Measurements from ENCODE around the gene PTH2.

DNA sequence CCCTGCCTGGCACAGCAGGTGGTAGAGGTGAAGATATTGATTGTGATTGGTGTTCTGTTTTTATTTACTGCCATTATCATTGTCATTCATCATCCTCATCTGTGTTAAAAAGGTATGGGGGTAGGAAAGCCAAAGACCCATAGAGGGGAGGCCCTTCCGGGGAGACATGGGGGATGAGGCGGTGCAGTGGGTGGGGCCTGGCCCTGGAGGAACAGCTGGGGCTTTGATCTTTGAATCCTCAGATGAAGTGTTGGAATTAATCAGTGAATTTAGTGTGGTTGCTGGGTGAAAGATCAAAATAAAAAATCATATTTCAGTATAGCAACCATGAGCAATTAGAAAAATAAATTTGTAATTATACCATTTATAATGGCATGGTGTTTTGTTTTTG, 7.4 kb downstream of the PTH2 start:
- TF ChIP-seq RAD21 (IDR thresholded peaks at IDR 0.05 in 1 of 2, conservative IDR thresholded peaks at IDR 0.05 in 1 of 2; ENCODE audit: low read depth in 2 of 2, low read length in 2 of 2) (no peak), CREB1 (IDR thresholded peaks at IDR 0.05) (no peak), POLR2A (IDR thresholded peaks at IDR 0.05; ENCODE audit: control extremely low read depth in 1 of 2, low read depth in 2 of 2, low read length in 2 of 2) (no peak)
- TF ChIP-seq, protein P1, sequence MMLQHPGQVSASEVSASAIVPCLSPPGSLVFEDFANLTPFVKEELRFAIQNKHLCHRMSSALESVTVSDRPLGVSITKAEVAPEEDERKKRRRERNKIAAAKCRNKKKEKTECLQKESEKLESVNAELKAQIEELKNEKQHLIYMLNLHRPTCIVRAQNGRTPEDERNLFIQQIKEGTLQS (IDR thresholded peaks at IDR 0.05; ENCODE audit: insufficient read depth, low read depth, low read length) = no peak
